Calu3 (cell line): Measurements from ENCODE around the gene RPTOR. TPM values are rescaled to one million over a fixed set of nuclear protein-coding genes. Genes with fewer than 3 reads are reported as not detected.

ENCODE experiments used
- BruUV-seq: library from RNA; stranded (reverse); fragments of 400-500 nt; replicated peaks from 2 replicates; lab custom pipeline; 2021; lab: Mats Ljungman, UMichigan
- CTCF ChIA-PET: fragments of 300-600 bp; sonication (Branson Sonifier 250); formaldehyde crosslinking; loops from one replicate; lab custom pipeline; 2022; ENCODE audit warnings: antibody characterized with exemption; lab: Charles Lee
- DNase-seq: peaks from one replicate; pipeline ENCODE4 v3.0.0; 2022
- H3K27ac Mint-ChIP-seq: one replicate; pipeline ENCODE4 v1.8.0; 2022; ENCODE audit warnings: mixed read lengths; ENCODE audit not compliant: unreplicated experiment
- H3K27me3 Mint-ChIP-seq: one replicate; pipeline ENCODE4 v1.8.0; 2022; ENCODE audit warnings: mixed read lengths; ENCODE audit not compliant: unreplicated experiment
- H3K36me3 Mint-ChIP-seq: one replicate; pipeline ENCODE4 v1.8.0; 2022; ENCODE audit warnings: mild to moderate bottlenecking, moderate library complexity, mixed read lengths; ENCODE audit not compliant: insufficient read depth, unreplicated experiment
- H3K4me1 Mint-ChIP-seq: one replicate; pipeline ENCODE4 v1.8.0; 2022; ENCODE audit warnings: mild to moderate bottlenecking, low read depth, mixed read lengths; ENCODE audit not compliant: unreplicated experiment
- H3K4me3 Mint-ChIP-seq: one replicate; pipeline ENCODE4 v1.8.0; 2022; ENCODE audit warnings: mild to moderate bottlenecking, low read depth, moderate library complexity, mixed read lengths; ENCODE audit not compliant: unreplicated experiment
- H3K9me3 Mint-ChIP-seq: one replicate; pipeline ENCODE4 v1.8.0; 2022; ENCODE audit warnings: low read depth, mixed read lengths; ENCODE audit not compliant: unreplicated experiment
- intact Hi-C: fragments of 100-400 bp; cut with micrococcal nuclease; formaldehyde crosslinking; loops from one replicate; pipeline ENCODE4 v1.10.0; 2022; ENCODE audit not compliant: unreplicated experiment
- total RNA-seq: library from RNA; stranded (reverse); gene quantifications from 2 replicates; pipeline ENCODE4 v1.2.3, GENCODE V29; 2022
- TF ChIP-seq, protein P1 (sequence below): fragments of 200-600 bp; IDR thresholded peaks from one replicate; pipeline ENCODE4 v1.8.0; 2022; ENCODE audit warnings: antibody characterized with exemption; ENCODE audit not compliant: unreplicated experiment

RPTOR gene
- total RNA-seq, 1 experiment from 2014 or later: 41.8 TPM

DNA sequence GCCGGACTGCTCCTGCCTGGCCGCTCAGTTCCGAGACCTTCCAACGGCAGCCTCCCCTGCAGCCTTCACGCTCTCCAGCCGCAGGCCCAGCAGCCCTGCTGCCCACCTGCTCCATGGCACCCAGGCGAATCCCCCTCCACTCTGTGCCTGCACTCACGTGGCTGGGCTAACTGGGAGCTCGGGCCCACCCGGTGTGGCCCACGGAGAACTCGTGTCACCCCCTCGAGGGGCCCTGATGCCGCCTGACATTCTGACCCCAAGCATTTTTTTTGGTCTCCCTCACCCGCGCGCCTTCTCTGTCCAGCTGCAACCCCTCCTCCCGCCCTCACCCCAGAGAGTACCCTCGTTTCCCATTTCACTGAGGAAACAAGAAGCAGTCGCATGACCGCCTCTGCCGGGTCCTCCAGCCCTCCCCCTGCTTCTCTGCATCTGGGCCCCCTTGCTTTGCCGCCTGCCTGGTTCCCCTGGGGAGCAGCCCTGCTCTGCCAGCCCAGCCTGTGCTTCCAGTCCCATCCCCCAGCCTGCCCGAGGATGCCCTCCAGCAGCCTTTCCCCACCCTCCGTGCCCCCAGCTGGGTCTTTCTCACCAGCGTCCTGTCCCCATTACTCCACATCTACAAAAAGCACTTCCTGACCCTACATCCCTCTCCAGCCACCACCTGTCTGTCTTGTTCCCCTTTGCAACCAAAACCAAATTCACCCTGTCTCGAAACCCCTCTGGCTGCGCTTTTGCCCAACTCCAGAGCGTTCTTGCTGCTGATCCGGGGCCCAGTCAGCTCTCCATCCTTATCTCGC lies 300.6 kb downstream of the RPTOR start:
- BruUV-seq: no TSS peak

DNA sequence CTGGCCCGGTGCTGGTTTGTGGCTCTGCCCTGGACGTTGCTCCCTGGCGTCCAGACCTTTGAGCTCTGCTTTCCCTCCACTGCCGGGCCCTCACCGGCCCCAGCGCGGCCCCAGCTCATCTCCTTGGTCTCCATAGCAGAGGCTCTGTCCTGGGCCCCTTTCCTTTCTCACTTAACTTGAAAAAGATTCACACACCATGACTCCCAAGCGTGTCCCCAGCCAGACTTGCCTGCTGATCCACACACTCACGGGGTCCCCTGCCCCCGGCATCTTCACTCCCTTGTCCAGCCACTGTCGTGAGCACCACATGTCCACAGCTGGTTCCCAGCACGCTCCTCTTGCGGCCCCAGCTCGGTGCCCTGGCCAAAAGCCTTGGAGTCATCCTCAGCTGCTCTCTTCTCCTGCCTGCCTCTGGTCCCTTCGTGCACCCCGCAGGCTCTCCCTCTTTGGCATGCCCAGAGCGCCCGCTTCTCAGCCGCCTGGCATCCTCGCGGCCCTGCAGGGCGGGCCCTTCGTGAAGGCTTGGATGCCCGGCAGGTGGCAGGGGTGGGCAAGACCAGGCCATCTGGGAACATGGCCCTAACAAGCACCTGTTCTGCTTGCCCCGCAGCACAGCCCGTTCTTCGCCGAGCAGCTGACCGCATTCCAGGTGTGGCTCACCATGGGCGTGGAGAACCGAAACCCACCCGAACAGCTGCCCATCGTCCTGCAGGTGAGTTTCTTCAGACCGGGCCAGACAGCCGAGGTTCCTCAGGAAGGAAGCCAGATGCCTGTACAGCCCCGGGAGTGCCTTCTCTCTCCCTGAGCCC lies 301.4 kb downstream of the RPTOR start:
- H3K4me1 Mint-ChIP-seq: no peaks in the 10 kb centered on the region
- peaks cover 15% of the 10 kb centered on the region for H3K36me3 Mint-ChIP-seq
- intact Hi-C loops: no loop called here
- no peak overlapping the region for H3K27ac Mint-ChIP-seq
- no peaks in the 10 kb centered on the region for H3K9me3 Mint-ChIP-seq
- H3K4me3 Mint-ChIP-seq: no peak overlapping the region
- DNase-seq: no peak
- CTCF ChIA-PET: no interaction called here
- no TSS peak for BruUV-seq
- H3K27me3 Mint-ChIP-seq: no peaks in the 10 kb centered on the region
- TF ChIP-seq, protein P1, sequence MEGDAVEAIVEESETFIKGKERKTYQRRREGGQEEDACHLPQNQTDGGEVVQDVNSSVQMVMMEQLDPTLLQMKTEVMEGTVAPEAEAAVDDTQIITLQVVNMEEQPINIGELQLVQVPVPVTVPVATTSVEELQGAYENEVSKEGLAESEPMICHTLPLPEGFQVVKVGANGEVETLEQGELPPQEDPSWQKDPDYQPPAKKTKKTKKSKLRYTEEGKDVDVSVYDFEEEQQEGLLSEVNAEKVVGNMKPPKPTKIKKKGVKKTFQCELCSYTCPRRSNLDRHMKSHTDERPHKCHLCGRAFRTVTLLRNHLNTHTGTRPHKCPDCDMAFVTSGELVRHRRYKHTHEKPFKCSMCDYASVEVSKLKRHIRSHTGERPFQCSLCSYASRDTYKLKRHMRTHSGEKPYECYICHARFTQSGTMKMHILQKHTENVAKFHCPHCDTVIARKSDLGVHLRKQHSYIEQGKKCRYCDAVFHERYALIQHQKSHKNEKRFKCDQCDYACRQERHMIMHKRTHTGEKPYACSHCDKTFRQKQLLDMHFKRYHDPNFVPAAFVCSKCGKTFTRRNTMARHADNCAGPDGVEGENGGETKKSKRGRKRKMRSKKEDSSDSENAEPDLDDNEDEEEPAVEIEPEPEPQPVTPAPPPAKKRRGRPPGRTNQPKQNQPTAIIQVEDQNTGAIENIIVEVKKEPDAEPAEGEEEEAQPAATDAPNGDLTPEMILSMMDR: no peak

More for the DNA sequence above, 300.6 kb downstream of the RPTOR start:
- Mint-ChIP-seq H3K27me3 (no peaks in the 10 kb centered on the region), H3K4me1 (no peaks in the 10 kb centered on the region), H3K9me3 (no peaks in the 10 kb centered on the region), H3K36me3 (peaks cover 11% of the 10 kb centered on the region), H3K27ac (no peak overlapping the region), H3K4me3 (no peak overlapping the region)
- intact Hi-C loops: no loop called here
- TF ChIP-seq, protein P1: no peak
- CTCF ChIA-PET: interaction anchor here (0.6 kb wide), 1 partner anchor 661 kb away, joined by 3 read pairs; no protein-coding TSS in a partner anchor
- DNase-seq: no peak

DNA sequence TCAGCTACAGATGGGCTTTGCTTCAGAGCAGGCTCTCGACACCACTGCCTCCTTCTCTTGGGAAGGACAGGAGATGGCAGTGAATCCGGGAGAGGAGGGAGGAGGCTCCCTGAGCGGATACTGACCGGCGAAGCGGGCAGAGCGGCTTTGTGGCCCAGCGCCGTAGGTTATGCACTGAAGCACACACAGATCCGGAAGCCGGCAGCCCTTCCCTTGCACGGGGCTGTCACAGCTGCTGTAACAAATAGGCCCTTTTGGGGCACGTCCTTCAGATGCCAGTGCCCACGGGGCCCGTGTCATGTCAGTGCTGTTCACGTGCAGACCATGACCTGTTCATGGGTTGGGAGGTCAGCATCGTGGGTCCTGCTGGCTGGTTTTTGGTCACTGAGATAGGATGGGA lies 302.3 kb downstream of the RPTOR start:
- H3K27me3 Mint-ChIP-seq: no peaks in the 10 kb centered on the region
- no TSS peak for BruUV-seq
- H3K36me3 Mint-ChIP-seq: peaks cover 15% of the 10 kb centered on the region
- no peak for DNase-seq
- intact Hi-C loops: no loop called here
- H3K9me3 Mint-ChIP-seq: no peaks in the 10 kb centered on the region
- no peak overlapping the region for H3K27ac Mint-ChIP-seq
- CTCF ChIA-PET: no interaction called here
- no peak overlapping the region for H3K4me3 Mint-ChIP-seq
- TF ChIP-seq, protein P1: no peak
- no peaks in the 10 kb centered on the region for H3K4me1 Mint-ChIP-seq

DNA sequence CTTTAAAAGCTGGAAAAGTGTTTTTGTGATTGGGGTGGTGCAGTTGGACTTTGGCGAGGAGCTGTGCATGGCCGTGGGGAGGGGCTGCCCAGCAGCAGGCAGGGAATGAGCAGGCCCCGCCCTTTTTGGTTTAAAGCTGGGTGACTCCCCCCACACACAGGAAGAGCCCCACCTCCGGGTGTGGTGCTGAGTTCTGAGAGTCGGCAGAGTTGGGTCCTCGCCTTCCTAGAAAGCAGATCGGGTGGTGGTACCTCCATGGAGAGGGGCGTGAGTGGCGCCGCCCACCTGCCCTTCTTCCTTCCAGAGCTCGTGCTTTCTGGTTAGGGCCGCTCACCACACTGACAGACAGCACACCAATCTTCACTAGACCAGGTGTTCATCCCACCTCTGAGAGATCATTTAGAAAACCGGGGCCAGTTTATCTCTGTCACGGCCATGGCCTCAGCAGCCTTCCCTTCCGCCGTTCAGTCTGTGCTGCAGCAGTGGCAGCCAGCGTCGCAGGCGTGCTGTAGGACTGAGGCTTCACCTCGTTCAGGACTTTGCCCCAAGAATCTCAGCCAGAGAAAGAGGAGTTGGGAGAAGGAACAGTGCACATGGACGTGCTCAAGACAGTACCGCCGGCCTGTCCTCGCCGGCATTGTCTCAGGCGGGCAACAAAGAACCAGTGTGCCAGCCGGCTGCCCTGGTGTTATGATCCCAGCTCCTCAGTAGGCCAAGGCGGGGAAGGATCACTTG lies 303.0 kb downstream of the RPTOR start:
- DNase-seq: no peak
- Mint-ChIP-seq H3K4me1 (no peaks in the 10 kb centered on the region), H3K27me3 (no peaks in the 10 kb centered on the region), H3K36me3 (peaks cover 15% of the 10 kb centered on the region), H3K4me3 (no peak overlapping the region), H3K27ac (no peak overlapping the region), H3K9me3 (no peaks in the 10 kb centered on the region)
- intact Hi-C loops: no loop called here
- BruUV-seq: no TSS peak
- CTCF ChIA-PET: no interaction called here
- TF ChIP-seq, protein P1: no peak
